ENCODE data around the gene MMP17. TPM values are rescaled to one million over a fixed set of nuclear protein-coding genes. Genes with fewer than 3 reads are reported as not detected.
A peak's percentile ranks its signal among the peaks of the same experiment; 100 is the strongest.

Gene MMP17
- total RNA-seq, 2 experiments from 2014 or later = not detected

DNA sequence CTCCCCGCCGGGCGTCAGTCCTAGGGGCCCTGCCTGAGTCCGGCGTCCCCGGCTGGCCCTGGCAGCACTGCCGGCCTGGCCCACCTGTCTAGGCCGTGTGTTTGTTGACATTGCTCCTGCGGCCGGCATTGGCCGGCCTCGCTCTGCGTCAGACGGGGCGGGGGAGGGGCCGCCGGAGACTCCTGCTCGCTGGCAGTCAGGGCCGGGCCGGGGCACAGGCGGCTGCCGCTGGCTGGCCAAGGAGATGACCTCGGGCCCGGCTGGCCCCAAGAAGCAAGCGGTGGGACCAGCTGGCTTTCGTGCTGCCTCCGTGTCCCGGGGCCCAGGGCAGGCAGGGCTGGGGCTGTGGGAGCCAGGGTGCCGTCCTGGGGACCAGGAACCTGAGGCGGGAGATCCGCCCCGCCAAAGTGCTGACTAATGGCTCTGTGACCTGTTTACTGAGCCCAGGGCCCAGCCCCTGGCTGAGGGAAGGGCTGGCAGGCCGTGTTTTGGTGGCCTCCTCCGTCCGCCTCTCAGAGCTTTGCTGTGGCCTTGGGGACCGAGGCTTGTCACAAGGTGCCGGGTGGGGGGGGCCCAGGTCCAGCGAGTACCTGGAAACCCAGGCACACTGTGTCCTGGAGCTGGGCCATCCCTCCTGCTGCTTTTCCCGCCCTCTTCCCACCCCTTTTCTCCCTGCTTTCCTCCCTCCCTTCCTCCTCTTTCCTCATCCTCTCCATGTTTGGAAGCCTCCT lies 68.1 kb downstream of the MMP17 start:
- no peak for TF ChIP-seq EZH2phosphoT487 (IDR thresholded peaks at IDR 0.05; ENCODE audit: borderline replicate concordance, low read depth, low read length)
- TF ChIP-seq, protein P1, sequence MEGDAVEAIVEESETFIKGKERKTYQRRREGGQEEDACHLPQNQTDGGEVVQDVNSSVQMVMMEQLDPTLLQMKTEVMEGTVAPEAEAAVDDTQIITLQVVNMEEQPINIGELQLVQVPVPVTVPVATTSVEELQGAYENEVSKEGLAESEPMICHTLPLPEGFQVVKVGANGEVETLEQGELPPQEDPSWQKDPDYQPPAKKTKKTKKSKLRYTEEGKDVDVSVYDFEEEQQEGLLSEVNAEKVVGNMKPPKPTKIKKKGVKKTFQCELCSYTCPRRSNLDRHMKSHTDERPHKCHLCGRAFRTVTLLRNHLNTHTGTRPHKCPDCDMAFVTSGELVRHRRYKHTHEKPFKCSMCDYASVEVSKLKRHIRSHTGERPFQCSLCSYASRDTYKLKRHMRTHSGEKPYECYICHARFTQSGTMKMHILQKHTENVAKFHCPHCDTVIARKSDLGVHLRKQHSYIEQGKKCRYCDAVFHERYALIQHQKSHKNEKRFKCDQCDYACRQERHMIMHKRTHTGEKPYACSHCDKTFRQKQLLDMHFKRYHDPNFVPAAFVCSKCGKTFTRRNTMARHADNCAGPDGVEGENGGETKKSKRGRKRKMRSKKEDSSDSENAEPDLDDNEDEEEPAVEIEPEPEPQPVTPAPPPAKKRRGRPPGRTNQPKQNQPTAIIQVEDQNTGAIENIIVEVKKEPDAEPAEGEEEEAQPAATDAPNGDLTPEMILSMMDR (conservative IDR thresholded peaks at IDR 0.05; ENCODE audit: low read length) = no peak
- H3K27ac ChIP-seq (ENCODE audit: low read depth, low read length, poor library complexity, severe bottlenecking) = no peak overlapping the region
- peak; percentile 26 for DNase-seq (ENCODE audit: low spot score)
- POLR2A ChIA-PET = no interaction called here
- H2AFZ ChIP-seq (ENCODE audit: low read length) = no peak overlapping the region
- H3K36me3 ChIP-seq (ENCODE audit: insufficient read depth, low read length) = no peaks in the 10 kb centered on the region
- H3K4me1 ChIP-seq (ENCODE audit: insufficient read depth, low read length, poor library complexity, severe bottlenecking) = peaks cover 13% of the 10 kb centered on the region
- no peaks in the 10 kb centered on the region for H3K9me2 ChIP-seq (ENCODE audit: insufficient read depth, low read length)
- H3K79me2 ChIP-seq (ENCODE audit: insufficient read depth, low read depth, low read length) = no peaks in the 10 kb centered on the region
- H3K9me3 ChIP-seq (ENCODE audit: low read length) = no peaks in the 10 kb centered on the region
- intact Hi-C loops (cut with micrococcal nuclease; ENCODE audit: unreplicated experiment) = no loop called here
- no TSS peak for BruUV-seq (replicated peaks)
- H4K20me1 ChIP-seq (ENCODE audit: insufficient read depth, low read length) = peaks cover 7% of the 10 kb centered on the region; the same call in 1 of the 2 replicates
- CTCF ChIA-PET (ENCODE audit: unreplicated experiment) = no interaction called here
- peak overlapping the region; percentile 71 for H3K4me3 ChIP-seq (ENCODE audit: low read depth, low read length, poor library complexity, severe bottlenecking)
- H3K4me2 ChIP-seq (ENCODE audit: low read length) = peak overlapping the region; percentile 75

- intact Hi-C loops (cut with micrococcal nuclease; ENCODE audit: unreplicated experiment) = no loop called here
- no peaks in the 10 kb centered on the region for H3K9me3 ChIP-seq (ENCODE audit: low read length)
- H3K4me3 ChIP-seq (ENCODE audit: low read depth, low read length, poor library complexity, severe bottlenecking) = no peak overlapping the region
- H3K36me3 ChIP-seq (ENCODE audit: insufficient read depth, low read length) = no peaks in the 10 kb centered on the region
- no peak for DNase-seq (ENCODE audit: low spot score)
- no peaks in the 10 kb centered on the region for H3K79me2 ChIP-seq (ENCODE audit: insufficient read depth, low read depth, low read length)
- CTCF ChIA-PET (ENCODE audit: unreplicated experiment) = no interaction called here
- peaks cover 13% of the 10 kb centered on the region for H3K4me1 ChIP-seq (ENCODE audit: insufficient read depth, low read length, poor library complexity, severe bottlenecking)
- no peak for TF ChIP-seq EZH2phosphoT487 (IDR thresholded peaks at IDR 0.05; ENCODE audit: borderline replicate concordance, low read depth, low read length)
- TF ChIP-seq, protein P1 (conservative IDR thresholded peaks at IDR 0.05; ENCODE audit: low read length) = no peak
- H3K27ac ChIP-seq (ENCODE audit: low read depth, low read length, poor library complexity, severe bottlenecking) = no peak overlapping the region
- no peak overlapping the region for H2AFZ ChIP-seq (ENCODE audit: low read length)
- POLR2A ChIA-PET = no interaction called here
- H4K20me1 ChIP-seq (ENCODE audit: insufficient read depth, low read length) = peaks cover 7% of the 10 kb centered on the region; the same call in 1 of the 2 replicates
- H3K4me2 ChIP-seq (ENCODE audit: low read length) = no peak overlapping the region
- no TSS peak for BruUV-seq (replicated peaks)
- H3K9me2 ChIP-seq (ENCODE audit: insufficient read depth, low read length) = no peaks in the 10 kb centered on the region
These were observed 68.6 kb downstream of the MMP17 start for GRCh38 chr12:131896811-131897270.

DNA sequence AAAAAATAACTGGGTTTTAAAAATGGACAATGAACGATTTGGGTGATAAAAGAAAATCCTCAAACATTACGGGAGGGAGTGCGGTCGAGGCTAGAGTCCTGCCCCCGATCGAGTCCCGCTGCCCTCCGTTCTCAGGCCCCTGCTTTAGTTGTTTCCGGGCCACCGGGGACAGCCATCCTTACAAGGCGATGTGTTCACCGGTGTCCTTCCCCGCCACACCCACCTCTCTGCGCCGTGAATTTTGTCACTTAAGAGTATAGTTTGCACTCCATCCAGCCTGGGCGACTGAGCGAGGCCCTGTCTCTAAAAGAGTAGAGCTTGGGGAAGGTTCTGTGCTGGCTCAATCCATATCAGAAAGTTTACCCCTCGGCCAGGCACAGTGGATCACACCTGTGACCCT lies 69.1 kb downstream of the MMP17 start:
- BruUV-seq (replicated peaks) = no TSS peak
- Histone ChIP-seq H3K9me2 (ENCODE audit: insufficient read depth, low read length) (no peaks in the 10 kb centered on the region), H2AFZ (ENCODE audit: low read length) (no peak overlapping the region), H3K4me3 (ENCODE audit: low read depth, low read length, poor library complexity, severe bottlenecking) (no peak overlapping the region), H3K79me2 (ENCODE audit: insufficient read depth, low read depth, low read length) (no peaks in the 10 kb centered on the region), H3K4me1 (ENCODE audit: insufficient read depth, low read length, poor library complexity, severe bottlenecking) (peaks cover 13% of the 10 kb centered on the region), H3K4me2 (ENCODE audit: low read length) (no peak overlapping the region), H4K20me1 (ENCODE audit: insufficient read depth, low read length) (peaks cover 7% of the 10 kb centered on the region; the same call in 1 of the 2 replicates), H3K27ac (ENCODE audit: low read depth, low read length, poor library complexity, severe bottlenecking) (no peak overlapping the region), H3K36me3 (ENCODE audit: insufficient read depth, low read length) (no peaks in the 10 kb centered on the region), H3K9me3 (ENCODE audit: low read length) (no peaks in the 10 kb centered on the region)
- POLR2A ChIA-PET = no interaction called here
- CTCF ChIA-PET (ENCODE audit: unreplicated experiment) = no interaction called here
- DNase-seq (ENCODE audit: low spot score) = no peak
- no peak for TF ChIP-seq EZH2phosphoT487 (IDR thresholded peaks at IDR 0.05; ENCODE audit: borderline replicate concordance, low read depth, low read length)
- TF ChIP-seq, protein P1 (conservative IDR thresholded peaks at IDR 0.05; ENCODE audit: low read length) = no peak
- intact Hi-C loops (cut with micrococcal nuclease; ENCODE audit: unreplicated experiment) = no loop called here

All from OCI-LY7 (cell line).